Subcutaneous adipose tissue (tissue), 4 donors: ENCODE results near the gene SLC7A11. TPM values are rescaled to one million over a fixed set of nuclear protein-coding genes. Genes with fewer than 3 reads are reported as not detected.

Experiments
- total RNA-seq, 4 donors: library from RNA; depleted of rRNA; stranded (reverse); fragments of >200 nt; gene quantifications; one replicate each; pipeline ENCODE4 v1.1.0, GENCODE V29; 2016
- TF ChIP-seq, protein P1 (sequence below): fragments of 450-650 bp; IDR thresholded peaks from one replicate; pipeline ENCODE4 v1.5.1; 2016; ENCODE audit warnings: low read depth, mild to moderate bottlenecking, control low read depth, antibody characterized with exemption, moderate library complexity

Gene SLC7A11
- under 1 TPM; 0.19 to 0.98 (median 0.54) TPM for total RNA-seq

DNA sequence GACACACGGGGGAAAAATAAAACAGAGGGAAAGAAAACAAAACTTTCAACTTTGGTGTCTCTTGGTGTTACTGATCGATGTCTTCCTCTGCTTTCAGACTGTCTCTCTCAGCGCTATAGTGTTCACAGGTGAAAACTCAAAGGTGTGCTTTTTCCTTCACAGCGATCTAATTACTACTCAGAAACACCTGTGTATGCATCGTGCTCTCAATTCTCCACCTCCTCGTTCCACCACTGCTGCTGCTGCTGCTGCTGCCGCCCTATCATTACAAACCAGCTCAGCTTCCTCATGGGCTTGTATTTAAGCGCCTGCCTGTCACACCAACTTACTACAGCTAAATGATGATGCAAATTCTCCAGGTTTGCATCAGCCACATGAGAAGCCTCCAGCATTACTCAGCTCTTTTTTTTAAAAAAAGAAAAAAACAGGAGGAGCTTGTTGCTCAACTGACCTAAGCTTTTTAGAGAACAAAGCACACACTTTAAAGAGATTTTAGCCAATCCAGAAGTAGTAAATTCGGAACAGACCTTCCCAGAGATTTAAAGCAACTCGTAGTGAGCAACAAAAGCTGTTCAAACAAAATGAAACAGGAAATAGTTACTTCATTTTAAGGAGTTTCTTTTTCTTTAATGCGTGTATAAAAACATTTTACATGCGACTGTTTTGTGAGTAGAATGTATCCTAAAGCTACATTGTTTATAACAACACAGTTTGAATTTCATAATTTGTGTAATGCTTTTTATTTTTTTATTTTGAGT is at the start of gene SLC7A11:
TSS of gene SLC7A11 (minus strand) at position 274 of the 758 bp plus-strand sequence. CDS start 280 bp downstream, outside the sequence.
- TF ChIP-seq, protein P1, sequence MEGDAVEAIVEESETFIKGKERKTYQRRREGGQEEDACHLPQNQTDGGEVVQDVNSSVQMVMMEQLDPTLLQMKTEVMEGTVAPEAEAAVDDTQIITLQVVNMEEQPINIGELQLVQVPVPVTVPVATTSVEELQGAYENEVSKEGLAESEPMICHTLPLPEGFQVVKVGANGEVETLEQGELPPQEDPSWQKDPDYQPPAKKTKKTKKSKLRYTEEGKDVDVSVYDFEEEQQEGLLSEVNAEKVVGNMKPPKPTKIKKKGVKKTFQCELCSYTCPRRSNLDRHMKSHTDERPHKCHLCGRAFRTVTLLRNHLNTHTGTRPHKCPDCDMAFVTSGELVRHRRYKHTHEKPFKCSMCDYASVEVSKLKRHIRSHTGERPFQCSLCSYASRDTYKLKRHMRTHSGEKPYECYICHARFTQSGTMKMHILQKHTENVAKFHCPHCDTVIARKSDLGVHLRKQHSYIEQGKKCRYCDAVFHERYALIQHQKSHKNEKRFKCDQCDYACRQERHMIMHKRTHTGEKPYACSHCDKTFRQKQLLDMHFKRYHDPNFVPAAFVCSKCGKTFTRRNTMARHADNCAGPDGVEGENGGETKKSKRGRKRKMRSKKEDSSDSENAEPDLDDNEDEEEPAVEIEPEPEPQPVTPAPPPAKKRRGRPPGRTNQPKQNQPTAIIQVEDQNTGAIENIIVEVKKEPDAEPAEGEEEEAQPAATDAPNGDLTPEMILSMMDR: no peak

GRCh38 chr4:138291431-138291830 is 49.3 kb upstream of the SLC7A11 start:
- TF ChIP-seq, protein P1: no peak

GRCh38 chr4:138290805-138291204 is 48.7 kb upstream of the SLC7A11 start:
- TF ChIP-seq, protein P1: no peak

GRCh38 chr4:138279286-138279685 is 37.1 kb upstream of the SLC7A11 start:
- TF ChIP-seq, protein P1: no peak

GRCh38 chr4:138277133-138277532 is 35.0 kb upstream of the SLC7A11 start:
- TF ChIP-seq, protein P1: no peak

DNA sequence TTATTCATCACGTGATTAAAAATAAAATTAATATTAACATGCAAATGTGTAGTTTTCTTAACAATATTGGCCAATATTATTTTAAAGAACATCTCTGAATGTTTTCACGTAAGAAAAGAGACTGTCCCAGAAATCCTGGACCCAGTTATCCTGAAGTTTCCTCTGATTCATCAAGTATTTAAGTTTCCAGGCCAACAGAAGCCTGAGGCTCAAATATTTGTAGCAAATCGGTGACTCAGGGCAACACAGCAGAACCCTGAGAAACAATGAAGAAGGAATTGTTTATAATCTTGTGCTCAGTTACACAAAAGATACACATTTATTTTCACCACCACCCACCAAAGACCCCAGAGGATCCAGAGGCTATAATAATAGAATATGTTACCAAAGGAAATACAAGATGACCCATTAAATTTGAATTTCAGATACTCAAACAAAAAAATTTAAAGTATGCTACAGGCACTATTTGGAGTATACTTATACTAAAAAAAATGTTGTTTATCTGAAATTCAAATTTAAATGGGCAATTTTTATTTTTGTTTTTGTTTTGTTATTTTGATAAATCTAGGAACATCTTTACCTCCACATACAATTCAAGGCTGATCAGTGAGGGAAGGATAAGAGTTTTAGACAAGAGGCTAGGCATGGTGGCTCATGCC is 33.9 kb upstream of the SLC7A11 start:
- TF ChIP-seq, protein P1: no peak

GRCh38 chr4:138275216-138275615 is 33.1 kb upstream of the SLC7A11 start:
- TF ChIP-seq, protein P1: no peak
